GM18520 (cell line): ENCODE results near the gene PRR15.

Experiments used
- ATAC-seq: cut with Tn5 transposase; IDR thresholded peaks from one replicate; pipeline ENCODE4 v1.9.1; 2021; ENCODE audit not compliant: unreplicated experiment

PRR15 gene

DNA sequence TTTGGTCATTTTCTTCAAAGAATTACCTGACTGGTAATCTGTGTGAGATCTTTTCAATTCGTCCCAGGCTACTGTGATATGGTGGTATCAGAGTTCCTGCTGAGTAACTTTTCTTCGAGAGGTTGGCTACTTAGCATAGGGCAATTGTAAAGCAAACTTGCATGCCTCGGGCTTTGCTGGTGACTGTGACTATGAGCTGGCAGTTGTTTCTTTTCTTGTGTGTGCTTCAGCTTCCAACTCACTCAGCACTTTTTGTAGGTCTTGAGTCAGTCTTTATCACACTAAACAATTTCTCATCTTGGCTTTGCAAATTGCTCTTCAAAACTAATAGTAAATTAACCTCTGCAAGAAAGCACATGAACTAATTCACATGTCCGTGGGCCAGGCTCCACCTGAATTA lies 44.3 kb downstream of the PRR15 start:
- ATAC-seq: no peak

- ATAC-seq: no peak
Measured at GRCh38 chr7:29609162-29610037, 45.8 kb downstream of the PRR15 start.

DNA sequence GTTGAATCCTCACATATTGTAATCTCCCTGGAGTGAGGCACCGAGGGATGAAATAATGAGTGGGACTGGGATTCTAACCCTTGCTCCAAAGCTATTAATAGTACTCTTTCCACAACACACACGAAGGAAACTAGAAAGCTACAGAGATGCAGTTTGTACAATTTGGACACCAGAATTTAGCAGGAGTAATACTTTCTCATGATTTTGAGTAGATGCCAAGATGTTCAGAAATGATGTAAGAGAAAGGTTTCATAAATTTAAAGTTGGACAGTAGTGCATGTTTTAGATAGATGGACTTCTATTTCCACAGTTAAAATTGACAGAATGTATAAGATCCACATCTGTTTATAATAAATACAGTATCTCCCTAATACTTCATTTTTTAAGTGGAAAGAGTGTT lies 46.5 kb downstream of the PRR15 start:
- ATAC-seq: no peak

- no peak for ATAC-seq
Measured at GRCh38 chr7:29611941-29612544, 48.4 kb downstream of the PRR15 start.

DNA sequence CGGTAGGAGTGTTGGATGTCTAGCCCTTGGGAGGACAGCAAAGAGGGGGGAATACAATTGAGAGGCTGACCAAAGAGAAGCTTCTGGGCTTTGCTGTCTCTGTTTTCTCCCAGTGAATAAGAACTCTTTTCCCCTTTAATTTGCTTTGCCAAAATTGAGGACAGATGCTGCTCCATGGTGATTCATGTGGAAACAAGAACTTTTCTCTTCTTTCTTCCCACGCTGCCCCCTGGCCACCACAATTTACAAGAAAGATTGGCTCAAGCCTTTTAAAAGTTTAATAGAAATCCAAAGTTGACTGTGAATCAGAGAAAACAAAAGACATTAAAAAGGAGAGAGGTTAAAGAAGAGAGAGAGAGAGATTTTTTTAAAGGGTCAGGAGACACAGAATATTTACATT lies 49.0 kb downstream of the PRR15 start:
- no peak for ATAC-seq

GRCh38 chr7:29613100-29613499 lies 49.5 kb downstream of the PRR15 start:
- ATAC-seq: no peak

GRCh38 chr7:29614229-29614628 lies 50.6 kb downstream of the PRR15 start:
- no peak for ATAC-seq
